IMR-90 (cell line): ENCODE results near the gene BLNK. TPM values are rescaled to one million over a fixed set of nuclear protein-coding genes. Genes with fewer than 3 reads are reported as not detected.

Source experiments
- ATAC-seq: fragments of 200-7000 bp; cut with Tn5 transposase; 2 replicates; pipeline ENCODE4 v1.9.1; 2020; ENCODE audit warnings: low read depth, mild to moderate bottlenecking, moderate library complexity
- BruUV-seq: library from RNA; stranded (reverse); fragments of 400-500 nt; replicated peaks from 2 replicates; lab custom pipeline; 2021; lab: Mats Ljungman, UMichigan
- CTCF ChIA-PET: fragments of 300-600 bp; formaldehyde crosslinking; extraction: SDS; loops from one replicate; lab custom pipeline; 2021; ENCODE audit warnings: antibody characterized with exemption; lab: Yijun Ruan, JAX
- POLR2A ChIA-PET: fragments of 300-600 bp; sonication (Branson Sonifier 250); formaldehyde crosslinking; loops from one replicate; lab custom pipeline; 2022; ENCODE audit warnings: antibody characterized with exemption; ENCODE audit not compliant: unreplicated experiment; lab: Charles Lee
- DNase-seq: peaks from one replicate; pipeline ENCODE4 v3.0.0; 2013
- H2AFZ ChIP-seq: replicated peaks from 2 replicates; pipeline ENCODE3; 2013; ENCODE audit warnings: low read length, mild to moderate bottlenecking; ENCODE audit not compliant: poor library complexity
- H2AK5ac ChIP-seq: 2 replicates; pipeline ENCODE4 v1.6.1; 2013; ENCODE audit warnings: low read depth, low read length, inconsistent platforms
- H2AK9ac ChIP-seq: replicated peaks from 2 replicates; pipeline ENCODE3; 2013; ENCODE audit warnings: mild to moderate bottlenecking, low read depth, low read length, moderate library complexity; ENCODE audit not compliant: poor library complexity
- H2BK120ac ChIP-seq: 2 replicates; pipeline ENCODE4 v1.6.1; 2013; ENCODE audit warnings: low read depth, low read length, inconsistent platforms
- H2BK15ac ChIP-seq: 3 replicates; pipeline ENCODE4 v1.6.1; 2013; ENCODE audit warnings: low read depth, low read length, inconsistent platforms
- H2BK20ac ChIP-seq: 2 replicates; pipeline ENCODE4 v1.6.1; 2013; ENCODE audit warnings: low read depth, mild to moderate bottlenecking, inconsistent platforms, low read length, moderate library complexity
- H2BK5ac ChIP-seq: 2 replicates; pipeline ENCODE4 v1.6.1; 2013; ENCODE audit warnings: mild to moderate bottlenecking, low read depth, low read length, inconsistent platforms; ENCODE audit not compliant: poor library complexity, severe bottlenecking
- H3K14ac ChIP-seq: replicated peaks from 2 replicates; pipeline ENCODE4 v1.6.1; 2013; ENCODE audit warnings: low read depth, low read length, inconsistent platforms
- H3K18ac ChIP-seq: 2 replicates; pipeline ENCODE4 v1.6.1; 2013; ENCODE audit warnings: low read depth, low read length, control low read depth
- H3K23ac ChIP-seq: 2 replicates; pipeline ENCODE4 v1.6.1; 2013; ENCODE audit warnings: low read depth, low read length, inconsistent platforms
- H3K27ac ChIP-seq: 2 replicates; pipeline ENCODE4 v1.5.1; 2013; ENCODE audit warnings: mild to moderate bottlenecking, control low read depth, low read length; ENCODE audit not compliant: insufficient read depth
- H3K27me3 ChIP-seq: 2 replicates; pipeline ENCODE4 v1.6.1; 2013; ENCODE audit warnings: low read length; ENCODE audit not compliant: control insufficient read depth, insufficient read depth
- H3K36me3 ChIP-seq: 2 replicates; pipeline ENCODE4 v1.6.1; 2013; ENCODE audit warnings: low read length, mixed read lengths; ENCODE audit not compliant: control insufficient read depth, insufficient read depth
- H3K4ac ChIP-seq: 2 replicates; pipeline ENCODE4 v1.6.1; 2013; ENCODE audit warnings: low read depth, low read length, inconsistent platforms
- H3K4me1 ChIP-seq: 2 replicates; pipeline ENCODE4 v1.6.1; 2013; ENCODE audit warnings: low read length, mixed read lengths; ENCODE audit not compliant: control insufficient read depth, insufficient read depth
- H3K4me2 ChIP-seq: 2 replicates; pipeline ENCODE4 v1.6.1; 2013; ENCODE audit warnings: low read depth, mild to moderate bottlenecking, control low read depth, low read length, moderate library complexity
- H3K4me3 ChIP-seq: 2 replicates; pipeline ENCODE4 v1.5.1; 2013; ENCODE audit warnings: low read depth, mild to moderate bottlenecking, control low read depth, low read length, moderate library complexity; ENCODE audit not compliant: insufficient read depth
- H3K56ac ChIP-seq: 2 replicates; pipeline ENCODE4 v1.6.1; 2013; ENCODE audit warnings: low read length, inconsistent platforms; ENCODE audit not compliant: insufficient read depth; ENCODE audit errors: extremely low read depth
- H3K79me1 ChIP-seq, 2 experiments: 2 replicates each; pipeline ENCODE4 v1.6.1; 2013; ENCODE audit warnings: low read length in 2 of 2, inconsistent platforms in 1 of 2, low read depth in 1 of 2
- H3K9ac ChIP-seq: 2 replicates; pipeline ENCODE4 v1.6.1; 2013; ENCODE audit warnings: low read depth, low read length, control low read depth
- H3K9me1 ChIP-seq: 2 replicates; pipeline ENCODE4 v1.6.1; 2013; ENCODE audit warnings: low read length, inconsistent platforms; ENCODE audit not compliant: insufficient read depth
- H3K9me3 ChIP-seq: 2 replicates; pipeline ENCODE4 v1.6.1; 2013; ENCODE audit warnings: low read length; ENCODE audit not compliant: control insufficient read depth, insufficient read depth
- H4K20me1 ChIP-seq: 2 replicates; pipeline ENCODE4 v1.6.1; 2013; ENCODE audit warnings: low read length, inconsistent platforms; ENCODE audit not compliant: insufficient read depth
- H4K5ac ChIP-seq: 2 replicates; pipeline ENCODE4 v1.6.1; 2013; ENCODE audit warnings: mild to moderate bottlenecking, low read depth, low read length, control low read depth
- H4K8ac ChIP-seq, 2 experiments: 2 replicates each; pipeline ENCODE4 v1.6.1; 2013; ENCODE audit warnings: low read depth in 2 of 2, low read length in 2 of 2, control low read depth in 1 of 2, inconsistent platforms in 1 of 2
- H4K91ac ChIP-seq: 2 replicates; pipeline ENCODE4 v1.6.1; 2013; ENCODE audit warnings: low read depth, low read length, inconsistent platforms; ENCODE audit not compliant: insufficient read depth
- BHLHE40 ChIP-seq: fragments of 150-350 bp; IDR thresholded peaks from 2 replicates; pipeline ENCODE4 v1.6.1; 2016; ENCODE audit warnings: mild to moderate bottlenecking, low read depth, low read length
- CEBPB ChIP-seq: IDR thresholded peaks from 2 replicates; pipeline ENCODE4 v1.6.1; 2012; ENCODE audit warnings: low read depth, low read length, improper control_type of control experiment
- CHD1 ChIP-seq: IDR thresholded peaks from 2 replicates; pipeline ENCODE4 v1.6.1; 2012; ENCODE audit warnings: low read depth, low read length, improper control_type of control experiment
- FOS ChIP-seq: fragments of 150-350 bp; IDR thresholded peaks from 2 replicates; pipeline ENCODE4 v1.6.1; 2016; ENCODE audit warnings: low read depth, low read length
- MAFK ChIP-seq: IDR thresholded peaks from 2 replicates; pipeline ENCODE4 v1.6.1; 2012; ENCODE audit warnings: low read depth, low read length, improper control_type of control experiment
- MAZ ChIP-seq: IDR thresholded peaks from 2 replicates; pipeline ENCODE4 v1.6.1; 2012; ENCODE audit warnings: low read depth, mild to moderate bottlenecking, low read length, improper control_type of control experiment, moderate library complexity, borderline replicate concordance
- MXI1 ChIP-seq: IDR thresholded peaks from 2 replicates; pipeline ENCODE4 v1.6.1; 2012; ENCODE audit warnings: low read depth, mild to moderate bottlenecking, low read length, moderate library complexity, borderline replicate concordance
- NFE2L2 ChIP-seq: fragments of 150-350 bp; IDR thresholded peaks from 2 replicates; pipeline ENCODE4 v1.6.1; 2016; ENCODE audit warnings: low read depth, mild to moderate bottlenecking, low read length
- POLR2A ChIP-seq: IDR thresholded peaks from 2 replicates; pipeline ENCODE4 v1.6.1; 2012; ENCODE audit warnings: mild to moderate bottlenecking, low read depth, low read length
- RAD21 ChIP-seq: IDR thresholded peaks from 2 replicates; pipeline ENCODE4 v1.6.1; 2012; ENCODE audit warnings: low read length, improper control_type of control experiment
- RCOR1 ChIP-seq: IDR thresholded peaks from 2 replicates; pipeline ENCODE4 v1.6.1; 2012; ENCODE audit warnings: mild to moderate bottlenecking, low read length, improper control_type of control experiment; ENCODE audit not compliant: insufficient replicate concordance
- RFX5 ChIP-seq: IDR thresholded peaks from 2 replicates; pipeline ENCODE4 v1.8.0; 2012; ENCODE audit warnings: low read depth, mild to moderate bottlenecking, low read length, moderate library complexity
- SMC3 ChIP-seq: fragments of 150-350 bp; IDR thresholded peaks from 2 replicates; pipeline ENCODE4 v1.6.1; 2016; ENCODE audit warnings: low read depth, mild to moderate bottlenecking, antibody characterized with exemption, low read length, moderate library complexity
- WGBS, 2 experiments: methylation state at CpG; one replicate each; pipeline versions ENCODE4 v1.1.5 to v1.1.7; 2013; ENCODE audit warnings: missing lambda C conversion rate in 2 of 2; ENCODE audit not compliant: insufficient read length in 1 of 2; ENCODE audit errors: extremely low coverage in 2 of 2; 5-methylcytosine and 5-hydroxymethylcytosine counted together
- dilution Hi-C: fragments of 300-500 bp; cut with HindIII; formaldehyde crosslinking; loops from one replicate; pipeline ENCODE4 v1.14.3; 2018; ENCODE audit warnings: low sequenced_read_pairs; ENCODE audit not compliant: unreplicated experiment
- in situ Hi-C: fragments of 300-500 bp; cut with MboI; formaldehyde crosslinking; loops from 3 replicates; pipeline ENCODE4 v1.14.3; 2019; ENCODE audit warnings: low sequenced_read_pairs, inconsistent platforms, mixed read lengths
- intact Hi-C: fragments of 100-400 bp; cut with micrococcal nuclease; formaldehyde crosslinking; loops from 2 replicates; pipeline ENCODE4 v1.10.0; 2022
- polyA plus RNA-seq, 3 experiments: library from polyadenylated mRNA; depleted of rRNA; stranded (reverse); fragments of >200 nt; gene quantifications; 2 replicates each; pipeline ENCODE4 v1.2.3, GENCODE V29; 2012; ENCODE audit warnings: low replicate concordance in 1 of 3
- total RNA-seq: library from RNA; depleted of rRNA; stranded (reverse); fragments of >200 nt; gene quantifications from 2 replicates; pipeline ENCODE4 v1.2.3, GENCODE V29; 2012
- TF ChIP-seq, protein P1 (sequence below): conservative IDR thresholded peaks from 2 replicates; pipeline ENCODE4 v1.5.1; 2012; ENCODE audit warnings: mild to moderate bottlenecking, low read depth, low read length, improper control_type of control experiment
- TF ChIP-seq, protein P2 (sequence below): fragments of 150-350 bp; IDR thresholded peaks from 2 replicates; pipeline ENCODE4 v1.6.1; 2016; ENCODE audit warnings: low read depth, mild to moderate bottlenecking, low read length, moderate library complexity, borderline replicate concordance
- TF ChIP-seq, protein P3 (sequence below): fragments of 150-350 bp; IDR thresholded peaks from 2 replicates; pipeline ENCODE4 v1.6.1; 2017; ENCODE audit warnings: mild to moderate bottlenecking, antibody characterized with exemption, low read length, low read depth

Gene BLNK
- total and polyA plus RNA-seq, 2 of the 4 experiments (the other 2 are of a cell fraction): not detected

DNA sequence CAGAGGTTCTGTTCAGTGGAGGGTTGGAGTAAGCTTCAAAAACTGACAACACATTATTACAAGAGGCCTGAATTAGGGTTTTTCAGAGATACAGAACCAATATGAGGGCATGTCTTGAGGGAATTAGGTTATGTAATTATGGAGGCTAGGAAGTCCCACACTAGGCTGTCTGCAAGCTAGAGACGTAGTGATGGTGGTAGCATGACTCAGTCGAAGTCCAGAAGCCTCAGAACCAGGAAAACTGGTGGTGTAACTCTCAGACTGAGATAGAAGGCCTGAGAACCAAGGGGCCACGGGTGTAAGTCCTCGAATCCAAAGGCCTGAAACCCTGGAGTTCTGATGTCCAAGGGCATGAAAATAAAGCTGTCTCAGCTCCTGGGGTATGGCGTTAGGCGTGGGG lies 105.6 kb downstream of the BLNK start:
- Histone ChIP-seq H3K27ac (no peak overlapping the region), H2BK15ac (no peak overlapping the region), H3K23ac (no peak overlapping the region), H3K36me3 (no peaks in the 10 kb centered on the region), H4K91ac (no peak overlapping the region), H3K4ac (no peak overlapping the region), H2AK5ac (no peak overlapping the region), H3K18ac (no peak overlapping the region), H2BK5ac (no peak overlapping the region), H3K79me1 (no peaks in the 10 kb centered on the region), H3K9me3 (peaks cover 4% of the 10 kb centered on the region), H2BK120ac (no peak overlapping the region), H3K4me3 (no peak overlapping the region), H3K4me1 (no peaks in the 10 kb centered on the region), H3K9me1 (no peaks in the 10 kb centered on the region), H2AK9ac (no peak overlapping the region), H3K4me2 (no peak overlapping the region), H3K14ac (no peak overlapping the region), H2AFZ (no peak overlapping the region), H4K20me1 (no peaks in the 10 kb centered on the region), H3K9ac (no peak overlapping the region), H3K56ac (no peak overlapping the region), H4K5ac (no peak overlapping the region), H4K8ac (no peak overlapping the region), H3K27me3 (no peaks in the 10 kb centered on the region), H2BK20ac (no peak overlapping the region)
- POLR2A ChIA-PET: interaction anchor here (0.6 kb wide), 1 partner anchor 138 kb away, joined by 6 read pairs; no protein-coding TSS in a partner anchor
- intact Hi-C loops: no loop called here
- dilution Hi-C loops: no loop called here
- ATAC-seq (no peak), DNase-seq (no peak)
- in situ Hi-C loops: no loop called here
- TF ChIP-seq BHLHE40 (no peak), RFX5 (no peak), NFE2L2 (no peak), RAD21 (no peak), RCOR1 (no peak), CHD1 (no peak), MXI1 (no peak), SMC3 (no peak), MAFK (no peak), MAZ (no peak), CEBPB (no peak), FOS (no peak), POLR2A (no peak)
- TF ChIP-seq, protein P1, sequence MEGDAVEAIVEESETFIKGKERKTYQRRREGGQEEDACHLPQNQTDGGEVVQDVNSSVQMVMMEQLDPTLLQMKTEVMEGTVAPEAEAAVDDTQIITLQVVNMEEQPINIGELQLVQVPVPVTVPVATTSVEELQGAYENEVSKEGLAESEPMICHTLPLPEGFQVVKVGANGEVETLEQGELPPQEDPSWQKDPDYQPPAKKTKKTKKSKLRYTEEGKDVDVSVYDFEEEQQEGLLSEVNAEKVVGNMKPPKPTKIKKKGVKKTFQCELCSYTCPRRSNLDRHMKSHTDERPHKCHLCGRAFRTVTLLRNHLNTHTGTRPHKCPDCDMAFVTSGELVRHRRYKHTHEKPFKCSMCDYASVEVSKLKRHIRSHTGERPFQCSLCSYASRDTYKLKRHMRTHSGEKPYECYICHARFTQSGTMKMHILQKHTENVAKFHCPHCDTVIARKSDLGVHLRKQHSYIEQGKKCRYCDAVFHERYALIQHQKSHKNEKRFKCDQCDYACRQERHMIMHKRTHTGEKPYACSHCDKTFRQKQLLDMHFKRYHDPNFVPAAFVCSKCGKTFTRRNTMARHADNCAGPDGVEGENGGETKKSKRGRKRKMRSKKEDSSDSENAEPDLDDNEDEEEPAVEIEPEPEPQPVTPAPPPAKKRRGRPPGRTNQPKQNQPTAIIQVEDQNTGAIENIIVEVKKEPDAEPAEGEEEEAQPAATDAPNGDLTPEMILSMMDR: no peak
- TF ChIP-seq, protein P2, sequence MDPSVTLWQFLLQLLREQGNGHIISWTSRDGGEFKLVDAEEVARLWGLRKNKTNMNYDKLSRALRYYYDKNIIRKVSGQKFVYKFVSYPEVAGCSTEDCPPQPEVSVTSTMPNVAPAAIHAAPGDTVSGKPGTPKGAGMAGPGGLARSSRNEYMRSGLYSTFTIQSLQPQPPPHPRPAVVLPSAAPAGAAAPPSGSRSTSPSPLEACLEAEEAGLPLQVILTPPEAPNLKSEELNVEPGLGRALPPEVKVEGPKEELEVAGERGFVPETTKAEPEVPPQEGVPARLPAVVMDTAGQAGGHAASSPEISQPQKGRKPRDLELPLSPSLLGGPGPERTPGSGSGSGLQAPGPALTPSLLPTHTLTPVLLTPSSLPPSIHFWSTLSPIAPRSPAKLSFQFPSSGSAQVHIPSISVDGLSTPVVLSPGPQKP: no peak
- TF ChIP-seq, protein P3, sequence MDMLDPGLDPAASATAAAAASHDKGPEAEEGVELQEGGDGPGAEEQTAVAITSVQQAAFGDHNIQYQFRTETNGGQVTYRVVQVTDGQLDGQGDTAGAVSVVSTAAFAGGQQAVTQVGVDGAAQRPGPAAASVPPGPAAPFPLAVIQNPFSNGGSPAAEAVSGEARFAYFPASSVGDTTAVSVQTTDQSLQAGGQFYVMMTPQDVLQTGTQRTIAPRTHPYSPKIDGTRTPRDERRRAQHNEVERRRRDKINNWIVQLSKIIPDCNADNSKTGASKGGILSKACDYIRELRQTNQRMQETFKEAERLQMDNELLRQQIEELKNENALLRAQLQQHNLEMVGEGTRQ: no peak
- CTCF ChIA-PET: no interaction called here
- no TSS peak for BruUV-seq
- WGBS, 2 experiments: 100% methylated on average over 1 of the region's 6 CpGs; no CpG with 5 or more reads in 1 of the 2 experiments
